ENCODE measurements around the gene FAM47A. TPM values are rescaled to one million over a fixed set of nuclear protein-coding genes. Genes with fewer than 3 reads are reported as not detected.

Gene FAM47A
- total RNA-seq, result not detected

DNA sequence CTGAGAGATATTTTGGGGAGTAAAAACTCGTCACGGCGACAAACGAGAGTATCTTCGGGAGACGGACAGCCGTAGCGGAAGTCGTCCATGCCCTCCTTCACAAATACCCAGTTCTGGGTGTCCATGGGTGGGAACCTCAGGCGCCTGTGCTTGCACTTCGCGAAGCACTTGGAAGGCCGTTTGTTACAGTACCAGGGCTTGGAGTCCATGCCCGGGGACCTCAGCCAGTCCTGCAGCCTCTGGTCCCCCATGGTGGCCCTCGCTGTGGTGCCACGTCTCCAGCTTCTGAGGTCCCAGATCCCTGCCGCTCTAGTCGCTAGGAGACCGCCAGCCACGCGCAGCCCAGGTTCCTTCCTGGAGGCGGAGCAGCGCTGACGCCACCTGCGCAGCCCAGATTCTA lies at the start of gene FAM47A:
FAM47A (minus strand) TSS at position 287 of the 400 bp plus-strand sequence; CDS start at position 251, 36 bp downstream.
- ATAC-seq (no peak), DNase-seq (ENCODE audit: low spot score) (no peak)
- intact Hi-C loops (cut with DNase I), result loop anchor here (5.0 kb wide), 1 partner anchor 1840 kb away; no protein-coding TSS in a partner anchor

DNA sequence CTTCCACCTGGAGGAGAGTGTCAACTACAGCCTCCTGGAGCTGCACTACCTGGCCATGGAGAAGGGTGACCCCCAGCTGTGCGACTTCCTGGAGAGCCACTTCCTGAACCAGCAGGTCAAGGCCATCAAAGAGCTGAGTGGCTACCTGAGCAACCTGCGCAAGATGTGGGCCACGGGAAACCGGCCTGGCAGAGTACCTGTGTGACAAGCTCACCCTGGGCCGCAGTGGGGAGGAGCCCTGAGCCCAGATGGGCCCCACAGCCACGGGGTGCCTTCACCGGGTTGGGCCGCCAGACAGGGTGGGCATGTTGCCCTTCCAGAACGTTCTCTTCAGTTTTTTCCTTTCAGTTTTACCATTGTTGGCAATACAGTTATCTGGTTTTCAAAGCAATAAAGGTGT lies 15.2 kb upstream of the FAM47A start:
- no peak for ATAC-seq
- no peak for DNase-seq (ENCODE audit: low spot score)
- intact Hi-C loops (cut with DNase I), result no loop called here

DNA sequence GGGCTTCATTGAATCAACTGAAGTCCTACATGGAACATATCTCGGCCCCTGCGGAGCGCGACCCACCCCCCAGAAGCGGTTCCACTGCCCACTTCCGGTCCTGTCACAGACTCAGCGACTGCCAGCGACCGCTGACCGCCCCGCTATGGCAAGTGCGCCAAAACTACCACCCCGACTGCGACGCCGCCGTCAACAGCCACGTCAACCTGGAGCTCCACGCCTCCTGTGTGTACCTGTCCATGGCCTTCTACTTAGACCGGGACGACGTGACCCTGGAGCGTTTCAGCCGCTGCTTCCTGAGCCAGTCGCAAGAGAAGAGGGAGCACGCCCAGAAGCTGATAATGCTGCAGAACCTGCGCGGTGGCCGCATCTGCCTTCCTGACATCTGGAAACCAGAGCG lies 14.8 kb upstream of the FAM47A start:
- intact Hi-C loops (cut with DNase I), result no loop called here
- ATAC-seq (no peak), DNase-seq (ENCODE audit: low spot score) (no peak)

DNA sequence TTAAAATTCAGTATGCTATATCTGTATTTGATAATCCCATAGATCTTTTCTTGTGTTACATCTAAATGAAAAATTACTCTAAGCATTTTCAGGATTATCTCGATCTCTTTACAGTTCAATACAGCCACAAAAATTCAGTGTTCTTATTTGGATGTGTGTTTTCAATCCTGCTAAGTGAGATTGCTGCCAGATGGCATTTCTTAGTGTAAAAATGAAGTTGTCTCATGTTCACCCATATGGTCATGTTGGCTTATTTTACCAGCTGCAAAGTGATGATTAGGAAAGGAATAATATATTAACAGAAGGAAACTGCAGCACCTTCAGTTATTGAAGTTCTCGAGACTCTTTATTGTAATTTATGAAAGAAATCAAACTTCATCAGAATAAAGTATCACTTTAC lies 12.1 kb upstream of the FAM47A start:
- intact Hi-C loops (cut with DNase I), result no loop called here
- DNase-seq (ENCODE audit: low spot score) (no peak), ATAC-seq (no peak)

DNA sequence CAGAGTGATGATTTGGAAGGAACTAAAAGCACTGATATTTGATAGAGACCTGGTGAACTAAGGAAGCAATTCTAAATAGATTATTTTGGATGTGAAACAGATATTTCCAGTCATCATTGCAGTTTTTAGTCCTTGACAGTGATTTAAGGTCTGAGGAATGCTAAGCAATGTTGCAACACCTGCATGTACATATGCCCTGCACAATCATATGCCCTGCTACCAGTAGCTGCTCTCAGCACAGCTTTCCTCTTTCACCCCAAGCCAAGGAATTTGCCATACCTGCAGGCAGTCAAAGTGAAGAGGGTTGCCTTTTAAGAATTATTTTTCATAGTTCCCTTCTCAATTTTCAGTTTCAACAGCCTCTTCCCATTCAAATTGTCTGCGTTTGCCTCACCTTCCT lies 8.7 kb upstream of the FAM47A start:
- intact Hi-C loops (cut with DNase I), result no loop called here
- ATAC-seq, result no peak
- DNase-seq (ENCODE audit: low spot score), result no peak

DNA sequence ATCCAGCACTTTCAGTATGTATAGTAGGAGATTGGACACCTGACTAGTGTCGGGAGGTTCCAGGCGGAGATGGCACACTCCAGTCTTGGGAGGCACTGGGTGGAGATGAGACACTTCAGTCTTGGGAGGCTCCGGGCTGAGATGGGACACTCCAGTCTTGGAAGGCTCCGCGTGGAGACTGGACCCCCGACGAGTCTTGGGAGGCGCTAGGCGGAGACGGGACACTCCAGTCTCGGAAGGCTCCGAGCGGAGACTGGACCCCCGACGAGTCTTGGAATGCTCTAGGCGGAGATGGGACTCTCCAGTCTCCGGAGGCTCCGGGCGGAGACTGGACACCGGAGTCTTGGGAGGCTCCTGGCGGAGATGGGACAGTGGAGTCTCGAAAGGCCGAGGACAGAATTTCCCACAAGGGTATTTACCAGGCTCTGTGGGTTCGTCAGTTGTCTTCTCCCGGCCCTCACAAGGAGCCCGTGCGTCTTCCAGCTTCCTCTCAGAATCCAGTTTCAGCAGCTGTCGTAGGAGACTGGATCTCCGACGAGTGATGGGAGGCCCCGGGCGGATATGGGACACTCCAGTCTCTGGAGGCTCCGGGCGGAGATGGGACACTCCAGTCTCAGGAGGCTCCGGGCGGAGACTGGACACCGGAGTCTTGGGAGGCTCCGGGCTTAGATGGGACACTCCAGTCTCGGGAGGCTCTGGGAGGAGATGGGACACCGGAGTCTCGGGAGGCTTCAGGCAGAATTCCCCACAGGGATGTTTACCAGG lies 952 bp downstream of the FAM47A start:
- no peak for ATAC-seq
- intact Hi-C loops (cut with DNase I), result loop anchor here (5.0 kb wide), 1 partner anchor 1841 kb away; no protein-coding TSS in a partner anchor
- no peak for DNase-seq (ENCODE audit: low spot score)

DNA sequence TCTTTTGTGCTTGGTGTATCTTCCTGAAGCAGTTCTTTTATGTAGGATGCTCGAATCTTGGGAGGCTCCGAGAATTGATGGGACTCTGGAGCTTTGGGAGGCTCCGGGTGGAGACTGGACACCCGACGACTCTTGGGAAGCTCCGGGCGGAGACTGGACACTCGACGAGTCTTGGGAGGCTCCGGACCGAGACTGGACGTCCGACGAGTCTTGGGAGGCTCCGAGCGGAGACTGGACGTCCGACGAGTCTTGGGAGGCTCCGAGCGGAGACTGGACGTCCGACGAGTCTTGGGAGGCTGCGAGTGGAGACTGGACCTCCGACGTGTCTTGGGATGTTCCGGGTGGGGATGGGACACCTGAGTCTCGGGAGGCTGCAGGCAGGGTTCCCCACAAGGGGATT lies 1.6 kb downstream of the FAM47A start:
- ATAC-seq, result no peak
- DNase-seq (ENCODE audit: low spot score), result no peak
- intact Hi-C loops (cut with DNase I), result loop anchor here (5.0 kb wide), 1 partner anchor 1842 kb away; no protein-coding TSS in a partner anchor

DNA sequence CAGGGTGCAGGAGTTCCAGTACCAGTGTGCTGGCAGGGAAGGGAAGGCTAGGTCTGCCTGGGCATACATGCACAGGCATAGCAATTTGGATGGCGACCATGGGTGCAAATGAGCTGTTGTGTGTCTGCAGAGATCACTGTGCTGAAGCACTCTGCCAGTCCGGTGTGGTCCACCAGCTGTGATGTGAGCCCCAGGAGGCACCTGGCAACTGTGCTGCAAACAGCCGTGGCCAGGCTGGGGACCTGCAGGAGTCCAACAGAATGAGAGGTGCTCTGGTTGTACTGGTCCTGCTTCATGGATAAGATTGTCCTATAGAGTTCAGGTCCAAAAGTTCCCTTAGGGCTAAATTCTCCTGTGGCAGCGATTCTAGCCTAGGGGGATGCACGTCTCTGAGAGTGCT lies 6.1 kb downstream of the FAM47A start:
- intact Hi-C loops (cut with DNase I), result no loop called here
- DNase-seq (ENCODE audit: low spot score), result no peak
- no peak for ATAC-seq

DNA sequence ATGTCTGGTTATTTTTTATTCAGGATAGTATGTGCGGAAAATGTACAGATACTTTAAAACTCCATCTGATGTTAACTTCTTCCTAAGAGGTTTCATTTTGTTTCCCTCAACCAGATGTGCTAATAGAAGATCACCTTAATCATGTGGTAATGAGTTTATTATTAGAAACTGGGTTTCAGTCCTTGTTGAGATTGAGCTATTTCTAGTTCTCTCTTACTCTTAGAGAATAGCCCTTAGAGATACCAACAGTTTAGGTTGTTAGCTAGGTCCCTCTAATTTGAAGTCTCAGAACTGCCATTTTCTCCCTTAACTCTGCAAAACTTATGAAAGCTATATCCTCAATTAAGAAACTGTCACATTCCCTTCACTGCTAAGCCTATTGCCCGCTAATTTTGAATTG lies 13.0 kb downstream of the FAM47A start:
- no peak for ATAC-seq
- intact Hi-C loops (cut with DNase I), result no loop called here

DNA sequence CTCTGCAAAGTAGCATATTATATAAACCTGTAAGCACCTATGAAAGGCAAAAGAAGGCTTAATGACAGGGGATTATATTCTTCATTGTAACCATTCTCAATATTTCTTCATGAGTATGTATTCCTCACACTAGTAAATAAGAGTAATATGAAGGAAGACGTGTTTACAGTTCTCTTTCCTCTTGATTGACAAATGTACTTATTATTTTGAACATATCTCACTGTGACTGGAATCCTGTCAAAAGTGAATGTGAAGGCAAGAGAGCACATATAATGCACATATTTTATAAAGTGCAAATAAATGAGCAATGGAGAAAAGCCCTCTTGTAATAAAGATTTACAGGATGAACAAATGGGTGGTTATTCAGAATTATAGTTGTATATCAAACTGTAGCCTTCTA lies 19.7 kb downstream of the FAM47A start:
- ATAC-seq (no peak), DNase-seq (ENCODE audit: low spot score) (no peak)
- intact Hi-C loops (cut with DNase I), result no loop called here

More for the DNA sequence above, 13.0 kb downstream of the FAM47A start:
- no peak for DNase-seq (ENCODE audit: low spot score)
